HG03354 (cell line): ENCODE data around the gene TMEM237.

Source experiments
- ATAC-seq: cut with Tn5 transposase; IDR thresholded peaks from one replicate; pipeline ENCODE4 v1.9.1; 2021; ENCODE audit warnings: mild to moderate bottlenecking; ENCODE audit not compliant: unreplicated experiment, poor library complexity, severe bottlenecking

TMEM237 gene

GRCh38 chr2:201572846-201573508, 70.3 kb downstream of the TMEM237 start:
- no peak for ATAC-seq
